GM18507 (cell line): ENCODE results near the gene ROBO1.

Source experiments
- DNase-seq: peaks from one replicate; pipeline ENCODE4 v3.0.0; 2011; ENCODE audit warnings: low read depth; ENCODE audit not compliant: insufficient read length; ENCODE audit errors: extremely low spot score
- FAIRE-seq: peaks from 2 replicates; lab custom pipeline; 2011; peaks lifted over from hg19 to GRCh38; lab: Jason Lieb, UNC

ROBO1 gene

GRCh38 chr3:79057756-79058155 is 710.0 kb downstream of the ROBO1 start:
- DNase-seq (no peak), FAIRE-seq (no peak)

GRCh38 chr3:79056498-79056897 is 711.3 kb downstream of the ROBO1 start:
- FAIRE-seq: no peak

GRCh38 chr3:79052054-79052681 is 715.6 kb downstream of the ROBO1 start:
- DNase-seq (no peak), FAIRE-seq (no peak)

More at GRCh38 chr3:79056498-79056897, 711.3 kb downstream of the ROBO1 start:
- no peak for DNase-seq

GRCh38 chr3:79047581-79047980 is 720.2 kb downstream of the ROBO1 start:
- DNase-seq: no peak
- FAIRE-seq: no peak

- no peak for FAIRE-seq
- DNase-seq: no peak
Observed at GRCh38 chr3:79041621-79042020, 726.2 kb downstream of the ROBO1 start.

- DNase-seq (no peak), FAIRE-seq (no peak)
Observed at GRCh38 chr3:79040701-79041100, 727.1 kb downstream of the ROBO1 start.

GRCh38 chr3:79040091-79040490 is 727.7 kb downstream of the ROBO1 start:
- FAIRE-seq (no peak), DNase-seq (no peak)

- DNase-seq: no peak
- FAIRE-seq: no peak
Observed at GRCh38 chr3:79039192-79039591, 728.6 kb downstream of the ROBO1 start.

GRCh38 chr3:79038636-79039035 is 729.2 kb downstream of the ROBO1 start:
- FAIRE-seq: no peak
- no peak for DNase-seq

- no peak for FAIRE-seq
Observed at GRCh38 chr3:79038057-79038456, 729.7 kb downstream of the ROBO1 start.

GRCh38 chr3:79032686-79033318 is 735.0 kb downstream of the ROBO1 start:
- no peak for FAIRE-seq
- DNase-seq: no peak

More at GRCh38 chr3:79038057-79038456, 729.7 kb downstream of the ROBO1 start:
- no peak for DNase-seq

GRCh38 chr3:79030157-79030556 is 737.6 kb downstream of the ROBO1 start:
- no peak for DNase-seq
- FAIRE-seq: no peak

- DNase-seq (no peak), FAIRE-seq (no peak)
Observed at GRCh38 chr3:79028916-79029315, 738.9 kb downstream of the ROBO1 start.

- no peak for FAIRE-seq
- no peak for DNase-seq
Observed at GRCh38 chr3:79027593-79027992, 740.2 kb downstream of the ROBO1 start.

GRCh38 chr3:79019924-79020173 is 747.9 kb downstream of the ROBO1 start:
- DNase-seq (no peak), FAIRE-seq (no peak)

- DNase-seq (no peak), FAIRE-seq (no peak)
Observed at GRCh38 chr3:79019137-79019923, 748.5 kb downstream of the ROBO1 start.

GRCh38 chr3:79018671-79019136 is 749.1 kb downstream of the ROBO1 start:
- DNase-seq (no peak), FAIRE-seq (no peak)

GRCh38 chr3:79018265-79018664 is 749.5 kb downstream of the ROBO1 start:
- DNase-seq (no peak), FAIRE-seq (no peak)

GRCh38 chr3:79016587-79017376 is 751.0 kb downstream of the ROBO1 start:
- no peak for FAIRE-seq
- DNase-seq: no peak

GRCh38 chr3:79015854-79016253 is 751.9 kb downstream of the ROBO1 start:
- FAIRE-seq (no peak), DNase-seq (no peak)
